GM18868 (cell line): Measurements from ENCODE around the gene ZNF407.
"Not testable (repeated sequence)": the region's sequence is repeated elsewhere in the genome, so short reads cannot be mapped to it uniquely, and the experiment has no call there.

Experiments used
- ATAC-seq: cut with Tn5 transposase; IDR thresholded peaks from one replicate; pipeline ENCODE4 v1.9.1; 2021; ENCODE audit warnings: mild to moderate bottlenecking, moderate library complexity; ENCODE audit not compliant: unreplicated experiment

ZNF407 gene

GRCh38 chr18:74949611-74950010 lies 351.9 kb downstream of the ZNF407 start:
- ATAC-seq: no peak

- no peak for ATAC-seq
These were observed 352.8 kb downstream of the ZNF407 start for GRCh38 chr18:74950479-74950878.

- ATAC-seq: peak; percentile 95
These were observed 353.6 kb downstream of the ZNF407 start for GRCh38 chr18:74951165-74951760.

- ATAC-seq: no peak
These were observed 360.0 kb downstream of the ZNF407 start for GRCh38 chr18:74957588-74958224.

- no peak for ATAC-seq
These were observed 361.5 kb downstream of the ZNF407 start for GRCh38 chr18:74959216-74959615.

- ATAC-seq: no peak
These were observed 363.9 kb downstream of the ZNF407 start for GRCh38 chr18:74961596-74961995.

- ATAC-seq: peak; percentile 63
These were observed 366.3 kb downstream of the ZNF407 start for GRCh38 chr18:74963820-74964446.

GRCh38 chr18:74965682-74966081 lies 368.0 kb downstream of the ZNF407 start:
- no peak for ATAC-seq

GRCh38 chr18:74967438-74967837 lies 369.8 kb downstream of the ZNF407 start:
- ATAC-seq: no peak

GRCh38 chr18:74967979-74968378 lies 370.3 kb downstream of the ZNF407 start:
- no peak for ATAC-seq

GRCh38 chr18:74971358-74971757 lies 373.7 kb downstream of the ZNF407 start:
- ATAC-seq: not testable (repeated sequence)

GRCh38 chr18:74971776-74972175 lies 374.1 kb downstream of the ZNF407 start:
- not testable (repeated sequence) for ATAC-seq

- ATAC-seq: no peak
These were observed 374.7 kb downstream of the ZNF407 start for GRCh38 chr18:74972354-74972753.

- no peak for ATAC-seq
These were observed 377.3 kb downstream of the ZNF407 start for GRCh38 chr18:74975001-74975400.

- no peak for ATAC-seq
These were observed 378.8 kb downstream of the ZNF407 start for GRCh38 chr18:74976331-74976909.

- no peak for ATAC-seq
These were observed 379.4 kb downstream of the ZNF407 start for GRCh38 chr18:74977041-74977440.

GRCh38 chr18:74980669-74981068 lies 383.0 kb downstream of the ZNF407 start:
- ATAC-seq: no peak

- no peak for ATAC-seq
These were observed 383.8 kb downstream of the ZNF407 start for GRCh38 chr18:74981476-74981875.

GRCh38 chr18:74982946-74983635 lies 385.4 kb downstream of the ZNF407 start:
- no peak for ATAC-seq

GRCh38 chr18:74989134-74989533 lies 391.5 kb downstream of the ZNF407 start:
- no peak for ATAC-seq

GRCh38 chr18:74990563-74991081 lies 393.0 kb downstream of the ZNF407 start:
- peak; percentile 33 for ATAC-seq
